Neural cell (in vitro differentiated cells): ENCODE measurements around the gene LRBA. TPM values are rescaled to one million over a fixed set of nuclear protein-coding genes. Genes with fewer than 3 reads are reported as not detected.

Experiments
- H2AFZ ChIP-seq: fragments of 200-600, 300-800 bp; sonication (generic), shearing (Covaris generic); 2 replicates; pipeline ENCODE4 v1.6.0; 2014; ENCODE audit warnings: low read depth, mild to moderate bottlenecking, antibody characterized with exemption, low read length, moderate library complexity
- H3F3A ChIP-seq: fragments of 200-600 bp; shearing (Covaris generic); 2 replicates; pipeline ENCODE4 v1.6.1; 2016; ENCODE audit warnings: mild to moderate bottlenecking, moderate library complexity, mixed read lengths, antibody characterized with exemption, low read length; ENCODE audit not compliant: insufficient read depth, poor library complexity, severe bottlenecking
- H3K27ac ChIP-seq: fragments of 200-600, 300-800 bp; sonication (generic), shearing (Covaris generic); 2 replicates; pipeline ENCODE4 v1.5.1; 2014; ENCODE audit warnings: mild to moderate bottlenecking, low read length, moderate library complexity
- H3K27me3 ChIP-seq: fragments of 300-800, 200-600 bp; sonication (generic), shearing (Covaris generic); 2 replicates; pipeline ENCODE4 v1.6.0; 2014; ENCODE audit warnings: mild to moderate bottlenecking, low read depth, low read length, moderate library complexity; ENCODE audit not compliant: insufficient read depth
- H3K36me3 ChIP-seq: fragments of 300-800, 200-600 bp; sonication (generic), shearing (Covaris generic); 2 replicates; pipeline ENCODE4 v1.5.1; 2014; ENCODE audit warnings: mild to moderate bottlenecking, antibody characterized with exemption, low read length, moderate library complexity; ENCODE audit not compliant: insufficient read depth
- H3K4me2 ChIP-seq: fragments of 300-800, 200-600 bp; sonication (generic), shearing (Covaris generic); 2 replicates; pipeline ENCODE4 v1.6.0; 2014; ENCODE audit warnings: mild to moderate bottlenecking, low read length
- H3K4me3 ChIP-seq: fragments of 300-800, 200-600 bp; sonication (generic), shearing (Covaris generic); 2 replicates; pipeline ENCODE4 v1.5.1; 2014; ENCODE audit warnings: mild to moderate bottlenecking, low read length, moderate library complexity
- H3K79me2 ChIP-seq: fragments of 200-600 bp; shearing (Covaris generic); replicated peaks from 2 replicates; pipeline ENCODE4 v1.6.0; 2014; ENCODE audit warnings: mild to moderate bottlenecking, low read length, moderate library complexity; ENCODE audit not compliant: insufficient read depth
- H3K9ac ChIP-seq: fragments of 300-800, 200-600 bp; sonication (generic), shearing (Covaris generic); 2 replicates; pipeline ENCODE4 v1.6.1; 2016; ENCODE audit warnings: mild to moderate bottlenecking, low read length, mixed read lengths
- H3K9me2 ChIP-seq: fragments of 200-600 bp; shearing (Covaris generic); 2 replicates; pipeline ENCODE4 v1.6.1; 2016; ENCODE audit warnings: mild to moderate bottlenecking, low read length, mixed read lengths; ENCODE audit not compliant: insufficient read depth
- H3K9me3 ChIP-seq: fragments of 200-600, 300-800 bp; sonication (generic), shearing (Covaris generic); 2 replicates; pipeline ENCODE4 v1.6.1; 2016; ENCODE audit warnings: mild to moderate bottlenecking, mixed run types, low read length, moderate library complexity, mixed read lengths
- H4K20me1 ChIP-seq: fragments of 200-600 bp; shearing (Covaris generic); 2 replicates; pipeline ENCODE4 v1.6.1; 2016; ENCODE audit warnings: mild to moderate bottlenecking, mixed run types; ENCODE audit not compliant: insufficient read depth
- EP300 ChIP-seq: fragments of 450-650 bp; conservative IDR thresholded peaks from 2 replicates; pipeline ENCODE4 v1.6.1; 2014; ENCODE audit warnings: antibody characterized with exemption, mild to moderate bottlenecking, moderate library complexity; ENCODE audit not compliant: poor library complexity, severe bottlenecking
- EZH2 ChIP-seq: fragments of 200-600, 300-800 bp; shearing (Covaris generic), sonication (generic); IDR thresholded peaks from 2 replicates; pipeline ENCODE4 v1.6.1; 2014; ENCODE audit warnings: antibody characterized with exemption, low read length, borderline replicate concordance, mild to moderate bottlenecking; ENCODE audit not compliant: insufficient read depth, poor library complexity, severe bottlenecking
- MXI1 ChIP-seq: fragments of 450-650 bp; conservative IDR thresholded peaks from 2 replicates; pipeline ENCODE4 v1.6.1; 2014; ENCODE audit warnings: antibody characterized with exemption, mild to moderate bottlenecking; ENCODE audit not compliant: poor library complexity, severe bottlenecking
- POLR2AphosphoS5 ChIP-seq: IDR thresholded peaks from 2 replicates; pipeline ENCODE4 v1.6.1; 2012
- RAD21 ChIP-seq: fragments of 450-650 bp; conservative IDR thresholded peaks from 2 replicates; pipeline ENCODE4 v1.6.1; 2014; ENCODE audit warnings: antibody characterized with exemption, mild to moderate bottlenecking, moderate library complexity
- SMC3 ChIP-seq: fragments of 450-650 bp; conservative IDR thresholded peaks from 2 replicates; pipeline ENCODE4 v1.6.1; 2014; ENCODE audit warnings: antibody characterized with exemption, mild to moderate bottlenecking, moderate library complexity; ENCODE audit not compliant: poor library complexity
- TAF1 ChIP-seq: IDR thresholded peaks from 2 replicates; pipeline ENCODE4 v1.6.1; 2012; ENCODE audit warnings: low read depth
- polyA plus RNA-seq: library from polyadenylated mRNA; depleted of rRNA; stranded (reverse); fragments of >200 nt; gene quantifications from 2 replicates; pipeline ENCODE4 v1.2.3, GENCODE V29; 2014
- TF ChIP-seq, protein P1 (sequence below): IDR thresholded peaks from 2 replicates; pipeline ENCODE4 v1.6.1; 2012; ENCODE audit warnings: borderline replicate concordance
- TF ChIP-seq, protein P2 (sequence below): fragments of 450-650 bp; IDR thresholded peaks from 2 replicates; pipeline ENCODE4 v1.5.1; 2014; ENCODE audit warnings: antibody characterized with exemption, mild to moderate bottlenecking, moderate library complexity; ENCODE audit not compliant: poor library complexity, severe bottlenecking

The LRBA gene
- polyA plus RNA-seq, 1 donor from 2014 or later = 7.1 TPM

DNA sequence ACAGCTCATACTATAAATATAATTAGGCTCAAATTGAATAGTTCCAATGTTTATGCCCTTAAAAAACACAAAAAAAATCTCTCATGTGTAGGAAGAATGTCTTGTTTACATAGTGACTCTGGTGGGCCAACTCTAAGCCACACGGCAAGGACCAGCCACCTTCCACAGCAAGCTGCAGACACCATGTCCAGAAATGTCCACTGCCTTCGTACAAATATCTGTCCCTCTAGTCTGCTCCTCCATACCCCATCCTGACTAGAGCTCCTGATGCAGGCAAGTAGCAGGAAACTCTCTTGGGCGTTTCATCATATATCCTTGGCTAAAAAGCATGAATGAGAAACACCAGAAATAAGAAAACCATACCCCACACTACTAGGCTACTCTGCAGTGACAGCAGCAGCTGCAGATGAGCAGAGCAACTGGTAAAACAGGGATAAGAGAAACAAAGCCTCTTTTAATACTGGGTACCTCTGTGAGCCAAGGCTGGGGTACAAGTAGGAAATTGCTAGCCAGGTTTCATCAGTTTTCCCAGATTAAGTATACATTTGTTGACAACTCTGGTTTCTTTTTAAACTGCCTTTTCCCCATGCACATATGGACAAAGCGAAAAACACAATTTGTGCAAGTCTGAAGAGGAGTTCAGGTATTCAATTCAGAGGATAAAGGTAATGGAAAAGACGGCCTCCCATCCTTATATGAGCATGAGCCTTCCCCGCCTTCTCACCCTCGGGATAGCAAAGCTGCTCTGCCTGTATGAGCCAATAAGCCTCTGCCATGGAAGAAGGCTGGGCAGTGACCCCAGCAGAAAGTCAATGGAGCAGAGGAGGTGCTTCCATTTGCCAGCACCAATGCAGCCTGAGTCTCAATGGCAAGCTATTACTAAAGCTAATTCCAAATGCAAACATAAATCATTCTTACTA, 691.4 kb downstream of the LRBA start:
- TF ChIP-seq MXI1 (no peak), EP300 (no peak), SMC3 (no peak), TAF1 (no peak), EZH2 (no peak), POLR2AphosphoS5 (no peak), RAD21 (no peak)
- TF ChIP-seq, protein P1, sequence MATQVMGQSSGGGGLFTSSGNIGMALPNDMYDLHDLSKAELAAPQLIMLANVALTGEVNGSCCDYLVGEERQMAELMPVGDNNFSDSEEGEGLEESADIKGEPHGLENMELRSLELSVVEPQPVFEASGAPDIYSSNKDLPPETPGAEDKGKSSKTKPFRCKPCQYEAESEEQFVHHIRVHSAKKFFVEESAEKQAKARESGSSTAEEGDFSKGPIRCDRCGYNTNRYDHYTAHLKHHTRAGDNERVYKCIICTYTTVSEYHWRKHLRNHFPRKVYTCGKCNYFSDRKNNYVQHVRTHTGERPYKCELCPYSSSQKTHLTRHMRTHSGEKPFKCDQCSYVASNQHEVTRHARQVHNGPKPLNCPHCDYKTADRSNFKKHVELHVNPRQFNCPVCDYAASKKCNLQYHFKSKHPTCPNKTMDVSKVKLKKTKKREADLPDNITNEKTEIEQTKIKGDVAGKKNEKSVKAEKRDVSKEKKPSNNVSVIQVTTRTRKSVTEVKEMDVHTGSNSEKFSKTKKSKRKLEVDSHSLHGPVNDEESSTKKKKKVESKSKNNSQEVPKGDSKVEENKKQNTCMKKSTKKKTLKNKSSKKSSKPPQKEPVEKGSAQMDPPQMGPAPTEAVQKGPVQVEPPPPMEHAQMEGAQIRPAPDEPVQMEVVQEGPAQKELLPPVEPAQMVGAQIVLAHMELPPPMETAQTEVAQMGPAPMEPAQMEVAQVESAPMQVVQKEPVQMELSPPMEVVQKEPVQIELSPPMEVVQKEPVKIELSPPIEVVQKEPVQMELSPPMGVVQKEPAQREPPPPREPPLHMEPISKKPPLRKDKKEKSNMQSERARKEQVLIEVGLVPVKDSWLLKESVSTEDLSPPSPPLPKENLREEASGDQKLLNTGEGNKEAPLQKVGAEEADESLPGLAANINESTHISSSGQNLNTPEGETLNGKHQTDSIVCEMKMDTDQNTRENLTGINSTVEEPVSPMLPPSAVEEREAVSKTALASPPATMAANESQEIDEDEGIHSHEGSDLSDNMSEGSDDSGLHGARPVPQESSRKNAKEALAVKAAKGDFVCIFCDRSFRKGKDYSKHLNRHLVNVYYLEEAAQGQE = no peak
- TF ChIP-seq, protein P2, sequence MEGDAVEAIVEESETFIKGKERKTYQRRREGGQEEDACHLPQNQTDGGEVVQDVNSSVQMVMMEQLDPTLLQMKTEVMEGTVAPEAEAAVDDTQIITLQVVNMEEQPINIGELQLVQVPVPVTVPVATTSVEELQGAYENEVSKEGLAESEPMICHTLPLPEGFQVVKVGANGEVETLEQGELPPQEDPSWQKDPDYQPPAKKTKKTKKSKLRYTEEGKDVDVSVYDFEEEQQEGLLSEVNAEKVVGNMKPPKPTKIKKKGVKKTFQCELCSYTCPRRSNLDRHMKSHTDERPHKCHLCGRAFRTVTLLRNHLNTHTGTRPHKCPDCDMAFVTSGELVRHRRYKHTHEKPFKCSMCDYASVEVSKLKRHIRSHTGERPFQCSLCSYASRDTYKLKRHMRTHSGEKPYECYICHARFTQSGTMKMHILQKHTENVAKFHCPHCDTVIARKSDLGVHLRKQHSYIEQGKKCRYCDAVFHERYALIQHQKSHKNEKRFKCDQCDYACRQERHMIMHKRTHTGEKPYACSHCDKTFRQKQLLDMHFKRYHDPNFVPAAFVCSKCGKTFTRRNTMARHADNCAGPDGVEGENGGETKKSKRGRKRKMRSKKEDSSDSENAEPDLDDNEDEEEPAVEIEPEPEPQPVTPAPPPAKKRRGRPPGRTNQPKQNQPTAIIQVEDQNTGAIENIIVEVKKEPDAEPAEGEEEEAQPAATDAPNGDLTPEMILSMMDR = no peak
- no peak overlapping the region for H3K27ac ChIP-seq

DNA sequence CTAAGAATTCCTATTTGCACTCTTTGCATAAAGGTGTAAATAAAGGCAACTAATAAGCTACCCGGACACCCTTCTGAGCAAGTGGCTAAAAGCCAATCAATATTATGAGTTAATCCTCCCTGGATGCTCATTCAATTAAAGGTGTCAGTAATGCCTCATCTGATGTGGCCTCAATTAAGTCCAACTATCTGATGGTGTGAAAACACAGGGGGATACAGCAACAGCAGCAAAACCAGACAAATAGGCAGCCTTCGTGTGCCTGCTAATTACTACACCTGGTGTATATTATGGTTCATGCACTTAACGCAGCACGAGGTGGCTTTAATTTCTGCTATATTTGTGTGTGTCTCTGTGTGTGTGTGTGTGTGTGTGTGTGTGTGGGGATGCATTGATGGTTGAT, 692.4 kb downstream of the LRBA start:
- Histone ChIP-seq H3K36me3 (no peaks in the 10 kb centered on the region), H3K27ac (no peak overlapping the region), H3K27me3 (no peaks in the 10 kb centered on the region), H3K4me3 (no peak overlapping the region), H3K9me3 (no peaks in the 10 kb centered on the region), H3K4me2 (no peak overlapping the region), H3K9me2 (no peaks in the 10 kb centered on the region), H4K20me1 (no peaks in the 10 kb centered on the region), H3F3A (no peaks in the 10 kb centered on the region), H2AFZ (no peak overlapping the region), H3K9ac (no peak overlapping the region), H3K79me2 (no peaks in the 10 kb centered on the region)
- TF ChIP-seq RAD21 (no peak), POLR2AphosphoS5 (no peak), TAF1 (no peak), SMC3 (no peak), MXI1 (no peak), EZH2 (no peak)
- TF ChIP-seq, protein P1 = no peak

More for the DNA sequence above, 691.4 kb downstream of the LRBA start:
- H3K9ac ChIP-seq = no peak overlapping the region
- no peaks in the 10 kb centered on the region for H3K9me3 ChIP-seq
- H3K9me2 ChIP-seq = no peaks in the 10 kb centered on the region
- H3F3A ChIP-seq = no peaks in the 10 kb centered on the region
- no peak overlapping the region for H3K4me3 ChIP-seq
- H3K36me3 ChIP-seq = no peaks in the 10 kb centered on the region
- H3K79me2 ChIP-seq = no peaks in the 10 kb centered on the region
- H3K4me2 ChIP-seq = no peak overlapping the region
- H2AFZ ChIP-seq = no peak overlapping the region
- H4K20me1 ChIP-seq = no peaks in the 10 kb centered on the region
- H3K27me3 ChIP-seq = no peaks in the 10 kb centered on the region
